Right hindlimb (tissue), 1 donor: ENCODE results near the gene TMEM263.
"Not testable (repeated sequence)": the region's sequence is repeated elsewhere in the genome, so short reads cannot be mapped to it uniquely, and the experiment has no call there.

Experiments
- DNase-seq: peaks from one replicate; pipeline ENCODE4 v3.0.0-alpha.2; 2018

Gene TMEM263

DNA sequence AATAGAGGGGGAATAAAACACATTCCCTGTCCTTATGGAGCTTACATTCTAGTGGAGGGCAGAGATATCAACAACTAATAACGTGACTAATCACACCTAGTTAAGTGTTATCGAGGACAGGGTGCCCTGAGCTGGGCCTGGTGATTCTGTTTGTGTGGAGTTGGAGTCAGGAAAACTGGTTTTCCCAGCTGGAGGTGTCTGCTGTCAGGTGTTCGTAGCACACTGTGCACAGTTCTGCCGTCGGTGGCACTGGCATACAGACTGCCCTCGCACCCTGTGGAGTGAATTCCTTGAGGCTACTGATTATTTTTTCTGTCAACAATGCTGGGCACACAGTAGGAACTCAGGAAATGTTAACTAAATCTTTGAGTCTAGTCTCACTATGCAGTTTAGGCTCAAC, 32.1 kb downstream of the TMEM263 start:
- no peak for DNase-seq

DNA sequence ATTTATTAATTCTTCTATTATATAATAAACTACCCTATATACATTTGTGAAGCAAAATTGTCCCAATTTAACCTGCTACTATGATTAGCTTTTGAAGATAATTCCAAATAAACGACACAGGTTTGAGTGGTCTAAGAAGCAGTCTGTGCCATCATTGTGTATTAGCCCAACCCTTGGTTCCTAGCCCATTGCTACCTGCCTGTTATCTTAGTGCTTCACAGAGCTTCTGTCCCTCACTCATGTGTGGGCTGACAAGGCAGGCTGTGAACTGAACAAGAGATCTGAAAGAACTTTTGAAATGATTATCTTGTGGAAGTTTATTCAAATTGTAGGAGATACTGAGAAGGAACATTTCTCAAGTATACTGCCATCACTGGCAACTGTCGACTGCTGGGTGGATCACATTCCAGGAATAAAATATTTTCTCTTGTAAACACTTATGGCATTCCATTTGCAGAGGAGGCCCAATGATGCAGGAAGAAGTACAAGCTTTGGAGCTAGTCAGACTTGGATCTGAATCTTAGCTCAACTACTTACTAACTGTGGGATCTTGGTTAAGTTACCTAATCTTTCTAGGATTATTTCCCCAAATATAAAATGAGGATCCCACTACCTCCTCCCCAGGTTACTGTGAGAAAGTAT, 39.0 kb downstream of the TMEM263 start:
- no peak for DNase-seq

DNA sequence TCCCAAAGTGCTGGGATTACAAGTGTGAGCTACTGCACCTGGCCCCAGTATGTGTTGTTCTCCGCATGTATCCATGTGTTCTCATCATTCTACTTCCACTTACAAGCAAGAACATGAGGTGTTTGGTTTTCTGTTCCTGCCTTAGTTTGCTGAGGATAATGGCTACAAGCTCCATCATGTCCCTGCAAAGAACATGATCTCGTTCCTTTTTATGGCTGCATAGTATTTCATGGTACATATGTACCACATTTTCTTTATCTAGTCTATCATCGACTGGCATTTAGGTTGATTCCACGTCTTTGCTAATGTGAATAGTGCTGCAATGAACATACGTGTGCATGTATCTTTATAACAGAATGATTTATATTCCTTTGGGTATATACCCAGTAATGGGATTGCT, 40.4 kb downstream of the TMEM263 start:
- DNase-seq = not testable (repeated sequence)

DNA sequence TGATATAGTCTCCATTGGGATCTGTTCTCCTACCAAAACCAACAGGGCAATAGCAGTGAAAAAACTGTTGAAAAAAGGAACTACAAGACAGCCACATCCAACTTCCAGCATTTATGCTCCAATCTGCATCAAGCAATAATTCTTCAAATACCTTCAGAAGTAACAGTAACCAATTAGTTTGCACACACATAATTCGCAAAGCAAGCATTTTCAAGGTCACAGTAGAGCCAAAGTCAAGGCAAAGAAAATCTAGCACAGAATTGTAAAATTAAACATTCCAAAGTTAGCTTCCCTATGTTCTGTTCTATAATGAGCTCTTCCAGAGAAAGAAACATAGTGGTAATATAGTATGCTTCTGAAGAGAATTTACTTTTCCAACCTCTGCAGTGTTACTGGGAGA, 42.2 kb downstream of the TMEM263 start:
- no peak for DNase-seq

DNA sequence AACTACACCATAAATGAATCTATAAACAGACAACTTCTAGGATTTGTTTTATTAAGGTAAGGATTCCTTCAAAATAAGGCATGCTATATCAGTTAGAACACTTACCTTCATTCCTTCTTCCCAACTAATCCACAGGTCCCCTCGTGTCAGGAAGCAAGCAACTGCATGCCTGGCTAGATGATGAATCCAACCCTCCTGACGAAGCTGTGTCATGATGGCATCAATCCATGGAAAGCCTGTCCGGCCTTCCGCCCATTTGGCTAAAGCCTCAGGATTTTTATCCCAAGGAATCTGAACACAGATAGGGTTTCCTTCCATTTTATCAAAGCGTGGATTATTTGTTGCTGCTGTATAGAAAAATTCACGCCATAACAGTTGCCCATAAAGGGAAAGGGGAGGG, 43.7 kb downstream of the TMEM263 start:
- DNase-seq = no peak

DNA sequence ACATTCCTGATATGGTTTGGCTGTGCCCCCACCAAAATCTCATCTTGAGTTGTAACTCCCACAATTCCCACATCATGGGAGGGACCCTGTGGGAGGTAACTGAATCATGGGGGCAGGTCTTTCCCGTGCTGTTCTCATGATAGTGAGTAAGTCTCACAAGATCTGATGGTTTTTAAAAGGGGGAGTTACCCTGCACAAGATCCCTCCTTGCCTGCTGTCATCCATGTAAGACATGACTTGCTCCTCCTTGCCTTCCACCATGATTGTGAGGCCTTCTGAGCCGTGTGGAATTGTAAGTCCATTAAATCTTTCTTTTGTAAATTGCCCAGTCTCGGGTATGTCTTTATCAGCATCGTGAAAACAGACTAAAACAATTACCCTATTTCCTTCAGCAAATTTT, 47.0 kb downstream of the TMEM263 start:
- not testable (repeated sequence) for DNase-seq

DNA sequence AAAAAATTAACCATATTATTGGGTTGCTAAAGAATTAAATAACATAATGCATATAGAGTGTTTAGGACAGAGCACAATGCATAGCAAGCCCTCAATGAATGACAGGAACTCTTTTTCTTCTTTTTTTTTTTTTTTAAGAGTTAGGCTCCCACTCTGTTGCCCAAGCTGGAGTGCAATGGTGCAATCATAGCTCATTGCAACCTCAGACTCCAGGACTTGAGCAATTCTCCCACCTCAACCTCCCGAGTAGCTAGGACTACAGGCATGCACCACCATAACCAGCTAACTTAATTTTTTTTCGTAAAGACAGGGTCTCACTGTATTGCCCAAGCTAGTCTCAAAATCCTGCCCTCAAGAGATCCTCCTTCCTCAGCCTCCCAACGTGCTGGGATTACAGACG, 51.7 kb downstream of the TMEM263 start:
- DNase-seq = no peak

DNA sequence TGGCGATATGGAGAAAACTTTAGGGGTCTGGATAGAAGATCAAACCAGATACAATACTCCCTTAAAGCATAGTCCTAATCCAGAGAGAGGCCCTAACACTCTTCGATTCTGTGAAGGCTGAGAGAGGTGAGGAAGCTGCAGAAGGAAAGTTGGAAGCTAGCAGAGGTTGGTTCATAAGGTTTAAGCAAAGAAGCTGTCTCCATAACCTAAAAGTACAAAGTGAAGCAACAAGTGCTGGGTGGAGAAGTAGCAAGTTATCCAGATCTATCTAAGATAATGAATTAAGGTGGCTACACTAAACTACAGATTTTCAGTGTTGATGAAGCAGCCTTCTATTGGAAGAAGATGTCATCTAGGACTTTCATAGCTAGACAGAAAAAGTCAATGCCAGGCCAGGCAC, 55.8 kb downstream of the TMEM263 start:
- no peak for DNase-seq

DNA sequence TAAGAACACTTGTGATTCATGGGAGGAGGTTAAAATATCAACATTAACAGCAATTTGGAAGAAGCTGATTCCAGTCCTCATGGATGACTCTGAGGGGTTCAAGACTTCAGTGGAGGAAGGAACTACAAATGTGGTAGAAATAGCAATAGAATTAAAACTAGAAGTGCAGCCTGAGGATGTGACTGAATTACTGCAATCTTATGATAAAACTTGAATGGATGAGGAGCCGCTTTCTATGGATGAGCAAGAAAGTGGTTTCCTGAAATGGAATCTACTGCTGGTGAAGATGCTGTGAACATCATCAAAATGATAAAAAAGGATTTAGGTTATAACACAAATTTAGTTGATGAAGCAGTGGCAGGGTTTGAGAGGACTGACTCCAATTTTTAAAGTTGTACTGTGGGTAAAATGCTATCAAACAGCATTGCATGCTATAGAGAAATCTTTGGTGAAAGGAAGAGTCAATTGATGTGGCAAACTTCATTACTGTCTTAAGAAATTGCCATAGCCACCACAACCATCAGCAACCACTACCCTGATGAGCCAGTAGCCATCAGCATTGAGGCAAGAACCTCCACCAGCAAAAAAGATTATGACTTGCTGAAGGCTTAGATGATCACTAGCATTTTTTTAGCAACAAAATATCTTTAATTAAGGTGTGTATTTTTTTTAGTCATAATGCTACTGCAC, 57.2 kb downstream of the TMEM263 start:
- DNase-seq = no peak

DNA sequence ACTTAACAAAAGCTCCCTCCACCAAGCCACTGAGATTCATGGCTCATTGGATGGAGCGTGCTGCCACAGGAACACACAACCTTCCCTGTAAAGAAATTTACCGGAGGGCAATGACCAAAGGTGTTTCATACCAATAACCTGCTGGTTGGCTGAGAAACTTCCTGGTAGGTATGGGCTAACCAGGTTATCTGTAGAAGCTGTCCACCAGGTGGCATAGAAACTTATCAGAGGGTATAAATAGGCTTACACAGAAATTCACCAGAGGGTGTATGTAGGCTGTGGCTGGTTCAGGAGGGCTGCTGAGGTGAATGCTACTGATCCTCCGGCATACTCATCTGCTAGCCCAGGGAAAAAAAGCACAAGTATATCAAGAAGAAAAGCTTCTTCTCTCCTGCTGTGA, 58.3 kb downstream of the TMEM263 start:
- no peak for DNase-seq

DNA sequence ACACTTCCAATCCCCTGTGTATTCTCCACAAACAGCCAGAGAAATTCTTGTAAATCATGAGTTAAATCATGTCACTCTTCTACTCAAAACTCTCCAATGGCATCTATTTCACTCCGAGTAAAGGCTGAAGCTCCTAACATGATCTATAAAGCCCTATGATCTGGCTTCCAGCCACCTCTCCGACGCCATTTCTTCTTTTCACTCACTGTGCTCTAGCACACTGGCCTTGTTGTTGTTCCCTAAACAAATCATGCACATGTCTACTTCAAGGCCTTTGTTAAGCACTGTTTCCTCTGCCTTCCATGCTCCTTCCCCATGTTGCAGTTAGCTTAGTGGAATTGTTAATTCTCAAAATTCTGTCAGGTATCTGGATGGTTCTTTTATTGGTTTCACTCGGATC, 61.3 kb downstream of the TMEM263 start:
- no peak for DNase-seq

DNA sequence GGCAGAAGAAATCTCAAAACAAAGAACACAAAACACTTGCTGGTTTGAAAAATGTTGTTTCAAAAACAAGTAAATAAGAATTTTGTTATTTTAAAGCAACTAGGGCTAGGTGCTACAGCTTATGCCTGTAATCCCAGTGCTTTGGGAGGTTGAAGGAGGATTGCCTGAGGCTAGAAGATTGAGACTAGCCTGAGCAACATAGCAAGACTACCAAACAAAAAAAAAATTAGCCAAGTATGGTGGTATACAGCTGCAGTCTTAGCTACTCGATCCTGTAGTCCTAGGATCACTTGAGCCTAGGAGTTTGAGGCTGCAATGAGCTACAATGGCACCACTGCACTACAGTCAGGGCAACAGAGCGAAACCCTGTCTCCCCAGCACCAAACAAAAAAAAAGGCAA, 63.8 kb downstream of the TMEM263 start:
- DNase-seq = no peak
